Stomach (tissue), 9 donors: ENCODE results near the gene LMBR1L. TPM values are rescaled to one million over a fixed set of nuclear protein-coding genes. Genes with fewer than 3 reads are reported as not detected.

Experiments
- DNase-seq, 2 donors: peaks; one replicate each; pipeline versions ENCODE4 v3.0.0 to v3.0.0-alpha.2; 2013 to 2019
- H3K27ac ChIP-seq, 5 donors: fragments of 200-600 bp in 4 of 5; sonication (generic) in 4 of 5; one replicate each; pipeline ENCODE4 v1.5.1; 2013 to 2019; ENCODE audit warnings: mild to moderate bottlenecking in 1 of 5, moderate library complexity in 1 of 5
- H3K27me3 ChIP-seq, 3 donors: fragments of 200-600 bp; sonication (generic); one replicate each; pipeline ENCODE4 v1.5.1; 2017 to 2019; ENCODE audit warnings: mixed run types in 1 of 3
- H3K36me3 ChIP-seq, 4 donors: fragments of 200-600 bp; sonication (generic); 1 replicate in 3 of 4; 2 replicates in 1 of 4; pipeline ENCODE4 v1.5.1; 2016 to 2019
- H3K4me1 ChIP-seq, 4 donors: fragments of 200-600 bp; sonication (generic); one replicate each; pipeline ENCODE4 v1.5.1; 2016 to 2019
- H3K4me3 ChIP-seq, 4 donors: fragments of 200-600 bp; sonication (generic) in 3 of 4; one replicate each; pipeline ENCODE4 v1.5.1; 2016 to 2019; ENCODE audit warnings: mild to moderate bottlenecking in 1 of 4
- H3K9me3 ChIP-seq, 4 donors: fragments of 200-600 bp; sonication (generic); one replicate each; pipeline ENCODE4 v1.5.1; 2016 to 2019
- CTCF ChIP-seq, 7 experiments: fragments of 450-650 bp in 4 of 7; fragments of 200-600 bp in 3 of 7; sonication (generic) in 3 of 7; IDR thresholded peaks; one replicate each; pipeline ENCODE4 v1.5.1; 2016 to 2019; ENCODE audit warnings: antibody characterized with exemption in 7 of 7, control low read depth in 2 of 7, mild to moderate bottlenecking in 1 of 7
- EP300 ChIP-seq: sonication (generic); formaldehyde crosslinking; IDR thresholded peaks from one replicate; pipeline ENCODE4 v1.6.1; 2017; ENCODE audit warnings: antibody characterized with exemption
- POLR2A ChIP-seq, 4 donors: fragments of 450-650 bp; IDR thresholded peaks; one replicate each; pipeline ENCODE4 v1.6.1; 2016; ENCODE audit warnings: antibody characterized with exemption in 4 of 4, control low read depth in 2 of 4, mild to moderate bottlenecking in 1 of 4, moderate library complexity in 1 of 4
- POLR2AphosphoS5 ChIP-seq, 3 donors: sonication (generic); formaldehyde crosslinking; IDR thresholded peaks; one replicate each; pipeline ENCODE4 v1.6.1; 2016; ENCODE audit warnings: antibody characterized with exemption in 3 of 3
- WGBS, 5 donors: extraction: QIAGEN DNeasy Blood & Tissue Kit in 3 of 5; methylation state at CpG; one replicate each; pipeline versions ENCODE4 v1.1.5 to v1.1.7; 2013 to 2018; 5-methylcytosine and 5-hydroxymethylcytosine counted together
- intact Hi-C: fragments of 100-400 bp; cut with DNase I; formaldehyde crosslinking; loops from one replicate; pipeline ENCODE4 v1.15.1; 2023; ENCODE audit warnings: low total_unique reads
- polyA plus RNA-seq, 3 donors: library from polyadenylated mRNA; stranded (reverse); fragments of 200-250 nt; gene quantifications; one replicate each; pipeline ENCODE4 v1.2.3, GENCODE V29; 2013
- total RNA-seq, 5 donors: library from RNA; depleted of rRNA; stranded (reverse); fragments of >200 nt; gene quantifications; one replicate each; pipeline versions ENCODE4 v1.1.0 to v1.2.3, GENCODE V29; 2014 to 2016
- donor health status: healthy with polysubstance abuse.
- donor health status: Bipolar disorder and iron deficiency.
- donor health status: healthy.

LMBR1L gene
- total and polyA plus RNA-seq, 8 donors = 6.8 to 61.4 (median 30.1) TPM

GRCh38 chr12:49055978-49056754, 54.5 kb downstream of the LMBR1L start:
- 32 to 43% (median 36%) methylated on average over 7 of the region's 7 CpGs for WGBS, 5 donors
- intact Hi-C loops = no loop called here
- H3K4me3 ChIP-seq = peak overlapping the region in 3 of 4 donors; percentile 9 to 97 (median 80)
- H3K36me3 ChIP-seq = peaks cover 40 to 41% (median 41%) of the 10 kb centered on the region in 4 donors
- TF ChIP-seq CTCF (IDR thresholded peaks at IDR 0.05) (no peak), EP300 (no peak), POLR2A (IDR thresholded peaks at IDR 0.05) (no peak), POLR2AphosphoS5 (IDR thresholded peaks at IDR 0.05) (peak in 2 of 3 donors; percentile 25 to 63)
- no peaks in the 10 kb centered on the region for H3K9me3 ChIP-seq
- peaks cover 42 to 58% (median 54%) of the 10 kb centered on the region in 4 donors for H3K4me1 ChIP-seq
- DNase-seq = peak; percentile 56 to 87
- H3K27ac ChIP-seq = peak overlapping the region in 4 of 5 donors; percentile 33 to 98 (median 95)
- no peaks in the 10 kb centered on the region for H3K27me3 ChIP-seq

GRCh38 chr12:49055092-49055491, 55.6 kb downstream of the LMBR1L start:
- intact Hi-C loops = no loop called here
- H3K27ac ChIP-seq = no peak overlapping the region
- no peaks in the 10 kb centered on the region for H3K9me3 ChIP-seq
- H3K27me3 ChIP-seq = no peaks in the 10 kb centered on the region
- H3K36me3 ChIP-seq = peaks cover 50 to 52% (median 52%) of the 10 kb centered on the region in 4 donors
- DNase-seq = no peak
- 46 to 61% (median 49%) methylated on average over 4 of the region's 4 CpGs for WGBS, 5 donors
- H3K4me1 ChIP-seq = peaks cover 41 to 57% (median 52%) of the 10 kb centered on the region in 4 donors
- peak overlapping the region in 1 of 4 donors; percentile 97 for H3K4me3 ChIP-seq
- TF ChIP-seq POLR2AphosphoS5 (IDR thresholded peaks at IDR 0.05) = no peak
- TF ChIP-seq EP300 = no peak
- TF ChIP-seq CTCF (IDR thresholded peaks at IDR 0.05) = no peak
- no peak for TF ChIP-seq POLR2A (IDR thresholded peaks at IDR 0.05)

- 84 to 96% (median 94%) methylated on average over 9 to 10 of the region's 10 CpGs for WGBS, 5 donors
- Histone ChIP-seq H3K4me1 (peaks cover 41 to 57% (median 51%) of the 10 kb centered on the region in 4 donors), H3K9me3 (no peaks in the 10 kb centered on the region), H3K27me3 (no peaks in the 10 kb centered on the region), H3K36me3 (peaks cover 56 to 58% (median 57%) of the 10 kb centered on the region in 4 donors), H3K4me3 (no peak overlapping the region), H3K27ac (no peak overlapping the region)
- intact Hi-C loops = no loop called here
- no peak for TF ChIP-seq POLR2A (IDR thresholded peaks at IDR 0.05)
- no peak for TF ChIP-seq POLR2AphosphoS5 (IDR thresholded peaks at IDR 0.05)
- no peak for TF ChIP-seq CTCF (IDR thresholded peaks at IDR 0.05)
- no peak for TF ChIP-seq EP300
- DNase-seq = peak in 1 of 2 donors; percentile 2
Observed at GRCh38 chr12:49054524-49054923, 56.1 kb downstream of the LMBR1L start.

GRCh38 chr12:49054096-49054495, 56.6 kb downstream of the LMBR1L start:
- peaks cover 41 to 54% (median 48%) of the 10 kb centered on the region in 4 donors for H3K4me1 ChIP-seq
- WGBS, 5 donors = 83 to 98% (median 96%) methylated on average over 4 to 5 of the region's 5 CpGs
- TF ChIP-seq POLR2A (IDR thresholded peaks at IDR 0.05) (no peak), POLR2AphosphoS5 (IDR thresholded peaks at IDR 0.05) (no peak), CTCF (IDR thresholded peaks at IDR 0.05) (no peak), EP300 (no peak)
- peak in 1 of 2 donors; percentile 2 for DNase-seq
- peaks cover 60 to 62% (median 61%) of the 10 kb centered on the region in 4 donors for H3K36me3 ChIP-seq
- no peaks in the 10 kb centered on the region for H3K9me3 ChIP-seq
- H3K27me3 ChIP-seq = no peaks in the 10 kb centered on the region
- H3K4me3 ChIP-seq = no peak overlapping the region
- intact Hi-C loops = no loop called here
- no peak overlapping the region for H3K27ac ChIP-seq
